ENCODE data around the gene DPYSL4.

- no peak for TF ChIP-seq POLR2A (IDR thresholded peaks at IDR 0.05)
- TF ChIP-seq CTCF (IDR thresholded peaks at IDR 0.05), result no peak
These were observed 50.1 kb downstream of the DPYSL4 start for GRCh38 chr10:132236881-132237280.

All from Peyer's patch (tissue), 4 donors.